ENCODE data around the gene ARHGAP18. TPM values are rescaled to one million over a fixed set of nuclear protein-coding genes. Genes with fewer than 3 reads are reported as not detected.

The ARHGAP18 gene
- total RNA-seq, 6 experiments from 2014 or later, result 2.2 to 8.0 (median 2.9) TPM

GRCh38 chr6:129684323-129684884, 25.6 kb downstream of the ARHGAP18 start:
- Histone ChIP-seq H3K27ac (peak overlapping the region; percentile 32 to 51 (median 33)), H3K9me3 (no peaks in the 10 kb centered on the region), H3K4me3 (no peak overlapping the region), H3K4me1 (peaks cover 0 to 25% (median 0%) of the 10 kb centered on the region in 4 donors), H3K27me3 (no peaks in the 10 kb centered on the region), H3K36me3 (no peaks in the 10 kb centered on the region)
- DNase-seq (no peak), ATAC-seq (no peak)
- WGBS (ENCODE audit: insufficient coverage, low coverage, low lambda C conversion rate, missing lambda C conversion rate), result 81% methylated on average over 6 of the region's 6 CpGs
- intact Hi-C loops (cut with DNase I), result no loop called here
- TF ChIP-seq CTCF (IDR thresholded peaks at IDR 0.05) (no peak), POLR2A (IDR thresholded peaks at IDR 0.05) (peak; percentile 1)

DNA sequence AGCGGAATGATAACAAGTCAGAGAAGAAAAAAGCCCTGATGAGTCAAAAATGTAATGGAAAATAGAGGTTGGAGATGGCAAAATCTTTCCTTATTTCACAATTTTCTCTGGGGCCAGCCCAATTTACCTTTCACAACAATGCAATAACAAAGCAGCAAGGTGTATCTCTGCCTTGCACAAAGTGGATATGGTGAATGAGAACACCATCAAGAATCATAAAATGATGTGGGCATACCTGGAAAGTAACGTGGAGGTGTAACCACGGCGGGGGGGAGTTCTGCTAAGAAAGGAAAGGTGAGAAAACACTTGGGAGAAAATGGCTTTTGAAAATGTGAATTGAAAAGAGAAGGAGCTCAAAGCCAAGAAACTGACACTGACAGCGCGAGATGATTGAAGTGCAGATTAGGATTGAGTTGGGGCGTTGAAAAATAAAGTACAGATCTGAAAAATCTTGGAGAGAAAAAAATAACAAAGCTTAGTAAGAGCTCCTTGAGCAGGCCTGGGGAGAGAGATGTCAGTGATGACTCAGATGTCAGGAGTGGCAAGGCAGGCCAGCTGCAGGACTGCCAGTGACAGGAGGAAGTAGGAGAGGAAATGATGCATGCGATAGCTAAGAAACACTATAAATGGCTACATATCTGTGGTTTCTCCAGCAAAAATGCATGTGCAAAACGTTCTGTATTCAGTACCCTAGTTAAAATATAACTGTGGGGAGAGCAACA, 26.2 kb downstream of the ARHGAP18 start:
- no peaks in the 10 kb centered on the region for H3K36me3 ChIP-seq
- H3K4me3 ChIP-seq, result no peak overlapping the region
- 27% methylated on average over 9 of the region's 9 CpGs for WGBS (ENCODE audit: insufficient coverage, low coverage, low lambda C conversion rate, missing lambda C conversion rate)
- peak; percentile 30 for TF ChIP-seq POLR2A (IDR thresholded peaks at IDR 0.05)
- no peak for TF ChIP-seq CTCF (IDR thresholded peaks at IDR 0.05)
- peaks cover 0 to 25% (median 0%) of the 10 kb centered on the region in 4 donors for H3K4me1 ChIP-seq
- intact Hi-C loops (cut with DNase I), result no loop called here
- H3K9me3 ChIP-seq, result no peaks in the 10 kb centered on the region
- peak in 2 of 3 donors; percentile 69 to 71 for DNase-seq
- H3K27ac ChIP-seq, result peak overlapping the region; percentile 27 to 61 (median 51)
- ATAC-seq, result peak; percentile 89 to 96 (median 93)
- H3K27me3 ChIP-seq, result no peaks in the 10 kb centered on the region

DNA sequence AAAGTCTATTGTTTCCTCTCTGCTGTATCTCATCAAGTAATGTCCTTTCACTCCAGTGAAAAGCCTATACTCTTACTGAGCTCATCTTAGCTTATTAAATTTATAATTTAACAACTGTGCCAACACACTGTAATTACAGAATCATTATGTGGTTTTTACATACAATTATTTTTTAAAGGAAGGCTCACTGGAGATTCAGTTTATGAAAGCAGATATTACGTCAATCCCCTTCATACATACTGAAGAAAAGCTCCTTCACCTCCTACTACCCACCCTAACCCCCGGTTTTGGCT, 28.1 kb downstream of the ARHGAP18 start:
- intact Hi-C loops (cut with DNase I), result no loop called here
- no peaks in the 10 kb centered on the region for H3K36me3 ChIP-seq
- TF ChIP-seq CTCF (IDR thresholded peaks at IDR 0.05), result no peak
- TF ChIP-seq POLR2A (IDR thresholded peaks at IDR 0.05), result no peak
- peaks cover 0 to 25% (median 0%) of the 10 kb centered on the region in 4 donors for H3K4me1 ChIP-seq
- H3K9me3 ChIP-seq, result no peaks in the 10 kb centered on the region
- H3K4me3 ChIP-seq, result no peak overlapping the region
- WGBS (ENCODE audit: insufficient coverage, low coverage, low lambda C conversion rate, missing lambda C conversion rate), result 94% methylated on average over 2 of the region's 2 CpGs
- DNase-seq (no peak), ATAC-seq (no peak)
- H3K27me3 ChIP-seq, result no peaks in the 10 kb centered on the region
- H3K27ac ChIP-seq, result no peak overlapping the region

GRCh38 chr6:129680633-129681032, 29.3 kb downstream of the ARHGAP18 start:
- peaks cover 0 to 25% (median 0%) of the 10 kb centered on the region in 4 donors for H3K4me1 ChIP-seq
- TF ChIP-seq CTCF (IDR thresholded peaks at IDR 0.05) (no peak), POLR2A (IDR thresholded peaks at IDR 0.05) (no peak)
- intact Hi-C loops (cut with DNase I), result no loop called here
- no peak overlapping the region for H3K27ac ChIP-seq
- no peaks in the 10 kb centered on the region for H3K27me3 ChIP-seq
- H3K36me3 ChIP-seq, result no peaks in the 10 kb centered on the region
- no peak overlapping the region for H3K4me3 ChIP-seq
- DNase-seq (no peak), ATAC-seq (no peak)
- 70% methylated on average over 3 of the region's 4 CpGs for WGBS (ENCODE audit: insufficient coverage, low coverage, low lambda C conversion rate, missing lambda C conversion rate)
- no peaks in the 10 kb centered on the region for H3K9me3 ChIP-seq
